ENCODE results near the gene TXLNB. TPM values are rescaled to one million over a fixed set of nuclear protein-coding genes. Genes with fewer than 3 reads are reported as not detected.

Gene TXLNB
- polyA plus RNA-seq, 1 of the 3 experiments (the other 2 are of a cell fraction) = 0.12 TPM

DNA sequence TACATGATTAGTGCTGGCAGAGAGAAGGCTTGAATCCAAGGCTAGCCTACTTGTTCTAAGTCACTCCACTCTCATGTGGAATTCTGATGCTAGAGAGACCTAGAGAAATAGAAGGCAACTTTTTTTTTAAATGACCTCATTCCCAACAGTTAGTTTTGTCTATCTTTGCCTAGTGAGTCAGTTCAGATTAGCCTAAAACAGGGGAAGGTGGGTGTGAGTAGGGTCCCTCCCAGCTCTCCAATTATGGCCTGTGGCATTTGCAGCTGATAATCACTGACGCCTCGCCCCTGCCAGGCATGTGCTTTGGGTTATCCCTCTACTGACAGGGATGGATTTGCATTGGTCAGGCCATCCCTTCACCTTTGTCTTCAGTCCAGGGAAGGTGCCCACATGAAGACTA, 13.6 kb downstream of the TXLNB start:
- CTCF ChIA-PET = no interaction called here
- peaks cover 4% of the 10 kb centered on the region; the same call in 1 of the 2 replicates for H3K9me3 ChIP-seq
- no peak overlapping the region for H2AFZ ChIP-seq (ENCODE audit: low read depth)
- H3F3A ChIP-seq (replicated peaks; ENCODE audit: insufficient read depth) = no peaks in the 10 kb centered on the region
- TF ChIP-seq MEF2A (IDR thresholded peaks at IDR 0.05; ENCODE audit: borderline replicate concordance, low read depth) (no peak), ZBTB33 (IDR thresholded peaks at IDR 0.05; ENCODE audit: borderline replicate concordance, low read depth) (no peak), GABPA (IDR thresholded peaks at IDR 0.05; ENCODE audit: low read depth) (no peak)
- peaks cover 6% of the 10 kb centered on the region; the same call in 1 of the 2 replicates for H3K27me3 ChIP-seq (ENCODE audit: insufficient read depth)
- H3K9me2 ChIP-seq = no peaks in the 10 kb centered on the region
- no peak overlapping the region for H3K4me3 ChIP-seq (ENCODE audit: low read depth in 2 of 2, low read length in 1 of 2)
- H3K79me2 ChIP-seq (ENCODE audit: insufficient read depth) = no peaks in the 10 kb centered on the region
- DNase-seq = no peak
- H3K36me3 ChIP-seq (replicated peaks in 1 of 2; ENCODE audit: control insufficient read depth in 1 of 2, insufficient read depth in 2 of 2, low read length in 1 of 2) = no peaks in the 10 kb centered on the region
- no peak overlapping the region for H3K27ac ChIP-seq (ENCODE audit: low read depth in 2 of 2, low read length in 1 of 2)
- POLR2A ChIA-PET = no interaction called here
- WGBS (ENCODE audit: low lambda C conversion rate) = 10% methylated on average over 2 of the region's 2 CpGs
- no peaks in the 10 kb centered on the region for H3K4me1 ChIP-seq (ENCODE audit: control insufficient read depth in 1 of 2, insufficient read depth in 2 of 2, low read depth in 1 of 2, low read length in 1 of 2)
- H3K4me2 ChIP-seq = no peak overlapping the region
- no peak overlapping the region for H3K9ac ChIP-seq
- no peaks in the 10 kb centered on the region for H4K20me1 ChIP-seq (ENCODE audit: insufficient read depth)

DNA sequence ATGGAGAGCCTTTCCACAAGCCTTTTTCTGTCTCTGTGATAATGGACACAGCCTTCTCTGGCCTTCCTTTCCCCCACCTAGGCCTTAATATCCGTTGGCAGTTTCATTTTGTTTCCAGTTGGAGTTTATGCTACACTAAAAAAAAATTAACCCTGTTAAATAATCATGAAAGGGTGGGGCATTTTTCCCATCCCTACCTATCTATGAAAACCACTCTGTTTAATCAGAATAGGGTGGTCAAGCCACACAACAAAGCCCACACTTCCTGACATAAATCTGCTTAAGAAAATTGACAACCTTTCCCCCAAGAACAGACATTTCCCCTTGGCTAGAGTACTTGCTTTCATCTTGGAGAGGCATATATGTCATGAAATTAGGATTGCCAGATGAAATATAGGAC, 14.2 kb downstream of the TXLNB start:
- TF ChIP-seq RFX5 (IDR thresholded peaks at IDR 0.05; ENCODE audit: low read length) (no peak), MEF2A (IDR thresholded peaks at IDR 0.05; ENCODE audit: borderline replicate concordance, low read depth) (no peak), RCOR1 (IDR thresholded peaks at IDR 0.05; ENCODE audit: low read length) (no peak), SIN3A (IDR thresholded peaks at IDR 0.05; ENCODE audit: borderline replicate concordance, low read depth, low read length) (no peak), FOSL2 (IDR thresholded peaks at IDR 0.05; ENCODE audit: borderline replicate concordance, low read depth) (no peak), TAF1 (IDR thresholded peaks at IDR 0.05; ENCODE audit: borderline replicate concordance, low read depth, low read length) (no peak), USF1 (IDR thresholded peaks at IDR 0.05; ENCODE audit: borderline replicate concordance, low read depth) (no peak), JUND (IDR thresholded peaks at IDR 0.05) (no peak), FOXM1 (IDR thresholded peaks at IDR 0.05; ENCODE audit: low read depth) (no peak), TCF12 (IDR thresholded peaks at IDR 0.05) (no peak), NFIC (IDR thresholded peaks at IDR 0.05; ENCODE audit: borderline replicate concordance) (no peak), SMC3 (IDR thresholded peaks at IDR 0.05; ENCODE audit: low read depth, low read length) (no peak), GABPA (IDR thresholded peaks at IDR 0.05; ENCODE audit: low read depth) (no peak), MXI1 (IDR thresholded peaks at IDR 0.05; ENCODE audit: low read depth, low read length) (no peak)
- TF ChIP-seq, protein P1, sequence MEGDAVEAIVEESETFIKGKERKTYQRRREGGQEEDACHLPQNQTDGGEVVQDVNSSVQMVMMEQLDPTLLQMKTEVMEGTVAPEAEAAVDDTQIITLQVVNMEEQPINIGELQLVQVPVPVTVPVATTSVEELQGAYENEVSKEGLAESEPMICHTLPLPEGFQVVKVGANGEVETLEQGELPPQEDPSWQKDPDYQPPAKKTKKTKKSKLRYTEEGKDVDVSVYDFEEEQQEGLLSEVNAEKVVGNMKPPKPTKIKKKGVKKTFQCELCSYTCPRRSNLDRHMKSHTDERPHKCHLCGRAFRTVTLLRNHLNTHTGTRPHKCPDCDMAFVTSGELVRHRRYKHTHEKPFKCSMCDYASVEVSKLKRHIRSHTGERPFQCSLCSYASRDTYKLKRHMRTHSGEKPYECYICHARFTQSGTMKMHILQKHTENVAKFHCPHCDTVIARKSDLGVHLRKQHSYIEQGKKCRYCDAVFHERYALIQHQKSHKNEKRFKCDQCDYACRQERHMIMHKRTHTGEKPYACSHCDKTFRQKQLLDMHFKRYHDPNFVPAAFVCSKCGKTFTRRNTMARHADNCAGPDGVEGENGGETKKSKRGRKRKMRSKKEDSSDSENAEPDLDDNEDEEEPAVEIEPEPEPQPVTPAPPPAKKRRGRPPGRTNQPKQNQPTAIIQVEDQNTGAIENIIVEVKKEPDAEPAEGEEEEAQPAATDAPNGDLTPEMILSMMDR (IDR thresholded peaks at IDR 0.05) = no peak
- no peak overlapping the region for H3K4me2 ChIP-seq
- no peaks in the 10 kb centered on the region for H4K20me1 ChIP-seq (ENCODE audit: insufficient read depth)
- H3K9me3 ChIP-seq = peaks cover 4% of the 10 kb centered on the region; the same call in 1 of the 2 replicates
- no peak overlapping the region for H2AFZ ChIP-seq (ENCODE audit: low read depth)
- H3K9ac ChIP-seq = no peak overlapping the region
- no peaks in the 10 kb centered on the region for H3K9me2 ChIP-seq
- POLR2A ChIA-PET = no interaction called here
- DNase-seq = no peak
- CTCF ChIA-PET = interaction anchor here (1.5 kb wide), 1 partner anchor 9 kb away, joined by 3 read pairs; no protein-coding TSS in a partner anchor
- H3F3A ChIP-seq (replicated peaks; ENCODE audit: insufficient read depth) = no peaks in the 10 kb centered on the region
- WGBS (ENCODE audit: low lambda C conversion rate) = 0% methylated on average over 1 of the region's 1 CpG
- peaks cover 6% of the 10 kb centered on the region; the same call in 1 of the 2 replicates for H3K27me3 ChIP-seq (ENCODE audit: insufficient read depth)
- no peaks in the 10 kb centered on the region for H3K79me2 ChIP-seq (ENCODE audit: insufficient read depth)
- no peak overlapping the region for H3K27ac ChIP-seq (ENCODE audit: low read depth in 2 of 2, low read length in 1 of 2)
- H3K4me3 ChIP-seq (ENCODE audit: low read depth in 2 of 2, low read length in 1 of 2) = no peak overlapping the region
- no peaks in the 10 kb centered on the region for H3K36me3 ChIP-seq (replicated peaks in 1 of 2; ENCODE audit: control insufficient read depth in 1 of 2, insufficient read depth in 2 of 2, low read length in 1 of 2)
- H3K4me1 ChIP-seq (ENCODE audit: control insufficient read depth in 1 of 2, insufficient read depth in 2 of 2, low read depth in 1 of 2, low read length in 1 of 2) = no peaks in the 10 kb centered on the region
